ENCODE measurements around the gene OPN1SW. TPM values are rescaled to one million over a fixed set of nuclear protein-coding genes. Genes with fewer than 3 reads are reported as not detected.

The OPN1SW gene
- not detected for total RNA-seq
- long read RNA-seq, donor 1, partial matches to known transcripts = 0 of 1 reads
- long read RNA-seq, donor 1, other reads (novel, unspliced or antisense) = 1 of 1 reads
- long read RNA-seq, donor 2 = 0 reads

GRCh38 chr7:128775744-128776474 lies at the start of gene OPN1SW:
TSS of gene OPN1SW (minus strand) at chr7:128775794. CDS start at chr7:128775781, 13 bp downstream.
- Histone ChIP-seq H3K9me3 (no peaks in the 10 kb centered on the region), H3K36me3 (ENCODE audit: low read depth) (no peaks in the 10 kb centered on the region), H3K4me1 (ENCODE audit: low read depth) (no peaks in the 10 kb centered on the region), H3K4me3 (no peak within 1 kb of the TSS)
- intact Hi-C loops (cut with DNase I, micrococcal nuclease) = no loop called here
- DNase-seq (no peak), ATAC-seq (no peak)
- TF ChIP-seq CTCF (IDR thresholded peaks at IDR 0.05) = no peak

GRCh38 chr7:128821724-128822123 lies 46.1 kb upstream of the OPN1SW start:
- ATAC-seq (no peak), DNase-seq (no peak)
- H3K9me3 ChIP-seq = no peaks in the 10 kb centered on the region
- no peak overlapping the region for H3K4me3 ChIP-seq
- intact Hi-C loops (cut with DNase I, micrococcal nuclease) = no loop called here
- TF ChIP-seq CTCF (IDR thresholded peaks at IDR 0.05) = no peak
- no peaks in the 10 kb centered on the region for H3K36me3 ChIP-seq (ENCODE audit: low read depth)
- no peaks in the 10 kb centered on the region for H3K4me1 ChIP-seq (ENCODE audit: low read depth)

GRCh38 chr7:128818694-128819093 lies 43.1 kb upstream of the OPN1SW start:
- no peak overlapping the region for H3K4me3 ChIP-seq
- ATAC-seq (no peak), DNase-seq (no peak)
- TF ChIP-seq CTCF (IDR thresholded peaks at IDR 0.05) = no peak
- H3K4me1 ChIP-seq (ENCODE audit: low read depth) = no peaks in the 10 kb centered on the region
- H3K9me3 ChIP-seq = no peaks in the 10 kb centered on the region
- intact Hi-C loops (cut with DNase I, micrococcal nuclease) = no loop called here
- H3K36me3 ChIP-seq (ENCODE audit: low read depth) = no peaks in the 10 kb centered on the region

GRCh38 chr7:128815289-128815942 lies 39.8 kb upstream of the OPN1SW start:
- intact Hi-C loops (cut with DNase I, micrococcal nuclease) = no loop called here
- ATAC-seq = peak; percentile 77
- Histone ChIP-seq H3K9me3 (no peaks in the 10 kb centered on the region), H3K36me3 (ENCODE audit: low read depth) (no peaks in the 10 kb centered on the region), H3K4me1 (ENCODE audit: low read depth) (no peaks in the 10 kb centered on the region), H3K4me3 (no peak overlapping the region)
- TF ChIP-seq CTCF (IDR thresholded peaks at IDR 0.05) = no peak
- DNase-seq = no peak

- Histone ChIP-seq H3K4me3 (no peak overlapping the region), H3K9me3 (no peaks in the 10 kb centered on the region), H3K4me1 (ENCODE audit: low read depth) (no peaks in the 10 kb centered on the region), H3K36me3 (ENCODE audit: low read depth) (no peaks in the 10 kb centered on the region)
- intact Hi-C loops (cut with DNase I, micrococcal nuclease) = no loop called here
- TF ChIP-seq CTCF (IDR thresholded peaks at IDR 0.05) = no peak
- DNase-seq (no peak), ATAC-seq (no peak)
Measured at GRCh38 chr7:128814499-128814898, 38.9 kb upstream of the OPN1SW start.

All from mucosa of descending colon (tissue), 3 donors.